HG03060 (cell line): ENCODE data around the gene LTBP3.

Experiments used
- ATAC-seq: cut with Tn5 transposase; IDR thresholded peaks from one replicate; pipeline ENCODE4 v1.9.1; 2021; ENCODE audit warnings: low read depth, moderate number of reproducible peaks; ENCODE audit not compliant: unreplicated experiment

The LTBP3 gene

DNA sequence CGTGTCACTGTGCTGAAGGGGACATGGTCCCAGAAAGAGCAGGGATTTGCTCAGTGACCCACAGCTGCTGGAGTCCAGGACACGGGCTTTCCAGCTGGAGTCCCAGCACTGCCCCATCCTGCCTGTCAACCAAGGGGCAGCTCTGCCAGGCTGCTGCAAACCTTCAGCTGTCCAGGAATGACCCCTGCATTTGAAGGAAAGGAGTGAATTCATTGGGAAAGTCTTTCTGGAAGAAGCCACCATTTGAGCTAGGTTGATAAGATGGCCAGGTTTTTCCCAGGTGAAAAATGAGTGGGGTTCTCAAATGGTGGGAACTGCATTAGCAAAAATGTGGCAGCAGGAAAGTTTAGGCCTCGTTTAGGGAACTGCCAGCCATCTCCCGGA, 28.1 kb upstream of the LTBP3 start:
- no peak for ATAC-seq

GRCh38 chr11:65585396-65586246, 27.5 kb upstream of the LTBP3 start:
- no peak for ATAC-seq

DNA sequence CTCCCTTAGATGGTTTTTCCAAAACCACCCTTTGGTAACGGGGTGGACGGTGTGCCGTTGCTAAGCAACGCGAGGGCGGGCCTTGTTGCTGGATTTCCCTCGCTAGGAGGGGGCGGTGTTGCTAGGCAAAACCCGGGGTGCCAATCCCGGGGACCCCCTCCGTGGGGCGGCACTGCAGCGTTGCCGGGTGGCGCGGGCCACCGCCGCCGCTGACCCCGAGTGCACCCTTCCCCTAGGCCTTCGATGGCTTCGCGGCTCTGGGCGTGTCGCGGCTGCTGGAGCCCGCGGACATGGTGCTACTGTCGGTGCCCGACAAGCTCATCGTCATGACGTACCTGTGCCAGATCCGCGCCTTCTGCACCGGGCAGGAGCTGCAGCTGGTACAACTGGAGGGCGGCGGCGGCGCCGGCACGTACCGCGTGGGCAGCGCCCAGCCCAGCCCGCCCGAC, 26.6 kb upstream of the LTBP3 start:
- ATAC-seq = no peak

GRCh38 chr11:65584106-65584505, 25.9 kb upstream of the LTBP3 start:
- no peak for ATAC-seq

GRCh38 chr11:65583589-65583988, 25.4 kb upstream of the LTBP3 start:
- ATAC-seq = no peak

DNA sequence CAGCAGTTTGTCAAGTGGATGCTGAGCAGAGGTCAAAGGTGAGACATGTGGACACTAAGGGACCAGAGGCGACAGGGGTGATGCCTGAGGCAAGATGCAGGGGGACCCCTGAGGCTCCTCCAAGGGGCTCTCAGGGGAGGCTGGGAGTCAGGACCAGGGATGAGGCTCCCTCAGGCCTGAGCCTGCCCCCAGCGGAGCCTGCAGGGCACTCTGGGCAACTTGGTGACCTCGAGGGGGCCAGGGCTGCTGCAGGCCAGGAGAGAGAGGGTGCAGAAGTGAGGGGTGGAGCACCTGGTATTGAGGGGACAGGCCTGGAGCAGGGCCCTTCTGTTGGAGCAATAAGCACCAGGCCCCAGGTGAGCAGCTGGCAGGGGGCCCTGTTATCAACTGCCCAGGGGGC, 23.8 kb upstream of the LTBP3 start:
- ATAC-seq = no peak

DNA sequence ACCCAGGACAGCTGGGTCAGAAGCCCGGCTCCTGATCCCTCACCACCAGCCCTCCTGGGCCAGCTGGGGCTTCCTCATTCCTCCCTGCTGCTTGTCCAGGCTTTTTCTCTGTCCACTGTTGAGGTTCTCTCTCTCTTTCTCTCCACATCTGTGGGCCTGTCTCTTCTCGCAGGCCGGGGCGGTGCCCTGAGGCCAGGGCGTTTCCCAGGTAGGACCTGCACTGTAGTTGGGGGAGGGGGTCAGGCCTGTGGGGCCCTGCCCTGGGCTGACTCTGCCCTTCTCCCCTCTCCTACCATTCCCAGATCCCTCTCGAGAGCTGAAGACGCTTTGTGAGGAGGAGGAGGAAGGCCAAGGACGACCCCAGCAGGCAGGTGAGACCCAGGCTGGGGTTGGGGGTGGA, 22.6 kb upstream of the LTBP3 start:
- no peak for ATAC-seq

- no peak for ATAC-seq
Measured at GRCh38 chr11:65580031-65580692, 22.0 kb upstream of the LTBP3 start.

DNA sequence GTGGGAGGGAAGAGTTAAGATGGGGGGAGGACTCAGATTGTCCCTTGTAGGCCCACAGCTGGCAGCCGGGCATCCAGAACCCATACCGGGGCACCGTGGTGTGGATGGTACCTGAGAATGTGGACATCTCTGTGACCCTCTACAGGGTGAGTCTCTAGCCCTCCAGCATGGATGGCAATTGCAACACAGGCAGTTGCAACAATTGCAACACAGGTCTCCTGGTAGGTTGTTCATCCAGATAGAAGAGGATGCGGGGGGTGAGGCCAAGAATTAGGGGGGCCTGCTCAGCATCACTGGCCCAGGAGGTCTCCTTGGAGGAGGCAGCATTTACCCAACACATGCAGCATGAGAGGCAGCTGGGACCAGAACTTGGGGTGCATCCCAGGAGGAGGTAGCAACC, 21.1 kb upstream of the LTBP3 start:
- ATAC-seq = no peak

GRCh38 chr11:65578667-65579066, 20.5 kb upstream of the LTBP3 start:
- no peak for ATAC-seq

DNA sequence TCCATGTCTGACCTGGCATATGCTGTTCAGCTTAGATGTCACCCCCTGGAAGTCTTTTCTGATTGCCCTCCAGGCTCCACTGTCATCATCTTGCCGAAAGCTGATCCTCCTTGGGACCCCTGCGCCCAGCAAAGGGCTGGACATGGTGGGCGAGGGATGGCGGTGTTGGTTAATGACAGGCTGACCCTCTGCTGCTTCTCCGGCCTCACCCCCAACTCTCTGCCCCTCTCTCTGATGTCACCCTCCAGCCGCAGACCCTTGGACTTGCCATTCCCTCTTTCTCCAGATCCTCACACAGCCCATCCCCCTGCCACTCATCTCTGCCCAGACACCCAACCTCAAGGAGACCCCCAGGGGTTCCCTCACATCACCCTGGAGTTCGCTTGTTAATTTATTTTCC, 20.0 kb upstream of the LTBP3 start:
- ATAC-seq = no peak

GRCh38 chr11:65577756-65578109, 19.6 kb upstream of the LTBP3 start:
- no peak for ATAC-seq

- ATAC-seq = no peak
Measured at GRCh38 chr11:65576867-65577755, 19.0 kb upstream of the LTBP3 start.

DNA sequence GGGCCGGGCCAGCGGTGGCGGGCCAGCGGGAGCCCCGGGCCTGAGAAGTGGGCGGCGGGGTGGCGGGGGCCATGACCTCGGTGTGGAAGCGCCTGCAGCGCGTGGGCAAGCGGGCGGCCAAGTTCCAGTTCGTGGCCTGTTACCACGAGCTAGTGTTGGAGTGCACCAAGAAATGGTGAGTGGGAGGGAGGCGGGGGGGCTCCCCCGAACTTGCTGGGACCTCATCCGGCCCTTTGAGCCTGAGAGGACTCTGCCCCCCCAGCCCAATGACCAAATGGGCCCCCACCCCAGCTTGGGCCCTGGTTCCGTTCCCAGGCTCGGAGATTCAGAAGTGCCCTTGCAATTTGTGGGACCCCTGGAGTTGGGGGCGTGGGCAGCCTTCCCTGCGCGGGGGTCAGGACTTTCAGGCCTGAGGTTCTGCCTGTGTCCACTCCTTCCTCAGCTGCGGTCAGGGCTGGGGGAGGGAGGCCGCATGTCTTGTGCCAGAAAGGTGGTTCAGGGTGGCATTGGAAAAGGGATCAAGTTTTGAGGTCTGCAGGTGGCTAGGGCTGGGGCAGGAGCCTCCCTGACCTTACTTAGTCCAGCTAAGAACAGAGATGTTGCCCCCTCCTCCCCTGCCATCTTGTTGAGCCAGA, 18.2 kb upstream of the LTBP3 start:
- no peak for ATAC-seq

GRCh38 chr11:65575568-65576231, 17.5 kb upstream of the LTBP3 start, which contains the start of gene EHBP1L1:
Gene EHBP1L1 (plus strand): TSS chr11:65576053. CDS start chr11:65576303, 250 bp downstream.
- no peak for ATAC-seq

- ATAC-seq = no peak
Measured at GRCh38 chr11:65574811-65575567, 16.8 kb upstream of the LTBP3 start.

- no peak for ATAC-seq
Measured at GRCh38 chr11:65574109-65574810, 16.1 kb upstream of the LTBP3 start.

DNA sequence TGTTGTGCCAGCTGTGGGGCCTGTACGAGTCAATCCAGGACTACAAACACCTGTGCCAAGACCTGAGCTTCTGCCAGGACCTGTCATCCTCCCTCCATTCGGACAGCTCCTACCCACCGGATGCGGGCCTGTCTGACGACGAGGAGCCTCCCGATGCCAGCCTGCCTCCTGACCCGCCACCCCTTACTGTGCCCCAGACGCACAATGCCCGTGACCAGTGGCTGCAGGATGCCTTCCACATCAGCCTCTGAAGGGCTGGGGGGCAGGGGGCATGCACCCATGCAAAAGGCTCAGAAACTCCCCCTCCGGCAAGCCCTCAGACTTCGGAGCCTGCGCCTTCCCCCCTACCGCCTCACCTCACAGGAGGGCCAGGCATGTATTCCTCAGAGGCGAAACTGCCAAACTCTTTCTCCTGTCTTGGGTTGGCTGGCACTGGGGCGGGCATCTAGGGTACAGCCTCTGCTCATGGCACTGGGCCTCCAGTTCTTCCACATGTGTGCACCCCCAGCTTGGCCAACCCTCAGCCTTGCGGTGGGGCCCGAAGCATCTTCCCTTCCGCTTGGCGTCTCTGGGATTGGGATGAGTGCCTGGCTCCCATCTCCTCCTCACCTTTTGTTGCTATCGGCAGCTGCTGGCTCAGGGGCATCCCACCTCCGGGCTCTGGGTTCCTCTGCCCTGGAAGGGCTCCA, 15.4 kb upstream of the LTBP3 start:
- ATAC-seq = no peak
